Activated CD8-positive, alpha-beta memory T cell treated with anti-CD3 and anti-CD28 coated beads for 36 hours (primary cell): ENCODE measurements around the gene GID8. TPM values are rescaled to one million over a fixed set of nuclear protein-coding genes. Genes with fewer than 3 reads are reported as not detected.
"Not testable (repeated sequence)": the region's sequence is repeated elsewhere in the genome, so short reads cannot be mapped to it uniquely, and the experiment has no call there.

Experiments used
- CTCF ChIA-PET: fragments of 350-600 bp; sonication (Branson Sonifier 250); formaldehyde crosslinking; loops from one replicate; lab custom pipeline; 2021; ENCODE audit warnings: antibody characterized with exemption; lab: Charles Lee
- POLR2A ChIA-PET: fragments of 350-600 bp; sonication (Branson Sonifier 250); formaldehyde crosslinking; loops from one replicate; lab custom pipeline; 2021; ENCODE audit warnings: antibody characterized with exemption; lab: Charles Lee
- total RNA-seq, 2 experiments: library from RNA; stranded (reverse); gene quantifications; one replicate each; pipeline ENCODE4 v1.2.3, GENCODE V29; 2021

GID8 gene
- total RNA-seq, 2 experiments from 2014 or later, result 44.2 to 45.2 TPM

DNA sequence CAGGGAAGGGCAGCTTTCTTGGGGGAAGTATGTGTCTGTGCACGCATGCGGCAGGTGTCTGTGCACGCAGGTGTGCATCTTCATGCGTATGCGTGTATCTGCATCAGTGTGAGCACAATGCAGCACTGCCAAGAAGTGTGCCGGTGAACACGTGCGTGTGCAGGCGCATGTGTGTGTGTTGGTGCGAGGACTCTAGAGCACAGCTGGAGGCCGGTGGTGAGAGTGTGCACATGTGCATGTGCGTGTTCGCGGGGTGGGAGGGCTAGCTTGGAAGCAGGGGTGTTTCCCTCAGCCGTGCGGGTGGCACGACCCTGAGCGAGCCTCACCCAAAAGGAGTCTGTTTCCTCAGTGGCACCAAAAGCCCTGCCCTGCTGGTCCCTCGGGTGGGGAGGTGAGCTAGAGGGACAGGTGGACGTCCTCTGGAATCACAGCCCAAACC, 22.1 kb downstream of the GID8 start:
- POLR2A ChIA-PET, result no interaction called here
- CTCF ChIA-PET, result no interaction called here

DNA sequence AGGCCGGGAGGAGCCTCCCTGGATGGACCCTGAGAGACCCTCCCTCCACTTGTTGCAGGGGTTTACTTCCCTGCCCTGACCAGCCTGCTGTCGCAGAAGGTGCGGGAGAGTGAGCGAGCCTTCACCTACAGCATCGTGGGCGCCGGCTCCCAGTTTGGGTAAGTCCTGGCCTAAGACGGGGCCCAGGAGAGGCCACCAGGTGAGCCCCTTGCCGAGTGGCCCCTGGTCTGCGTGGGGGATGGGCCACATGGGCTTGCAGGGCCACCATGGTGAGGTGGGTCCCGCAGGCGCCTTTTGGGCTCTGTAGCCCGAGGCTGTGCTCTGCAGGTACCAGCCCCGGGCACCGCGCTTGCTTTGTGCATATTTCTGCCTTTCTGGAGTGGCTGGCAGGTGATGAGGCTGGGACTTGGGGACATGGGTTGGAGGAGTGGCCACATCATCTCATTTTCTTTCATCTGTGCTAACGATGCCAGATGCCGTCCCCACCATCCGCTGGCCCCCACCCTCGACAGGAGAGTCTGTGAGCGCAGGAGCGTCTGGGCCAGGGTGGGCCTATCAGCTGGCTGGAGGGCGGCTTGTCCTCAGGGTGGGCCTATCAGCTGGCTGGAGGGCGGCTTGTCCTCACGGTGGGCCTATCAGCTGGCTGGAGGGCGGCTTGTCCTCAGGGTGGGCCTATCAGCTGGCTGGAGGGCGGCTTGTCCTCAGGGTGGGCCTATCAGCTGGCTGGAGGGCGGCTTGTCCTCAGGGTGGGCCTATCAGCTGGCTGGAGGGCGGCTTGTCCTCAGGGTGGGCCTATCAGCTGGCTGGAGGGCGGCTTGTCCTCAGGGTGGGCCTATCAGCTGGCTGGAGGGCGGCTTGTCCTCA, 22.7 kb downstream of the GID8 start:
- CTCF ChIA-PET, POLR2A ChIA-PET: not testable (repeated sequence)

DNA sequence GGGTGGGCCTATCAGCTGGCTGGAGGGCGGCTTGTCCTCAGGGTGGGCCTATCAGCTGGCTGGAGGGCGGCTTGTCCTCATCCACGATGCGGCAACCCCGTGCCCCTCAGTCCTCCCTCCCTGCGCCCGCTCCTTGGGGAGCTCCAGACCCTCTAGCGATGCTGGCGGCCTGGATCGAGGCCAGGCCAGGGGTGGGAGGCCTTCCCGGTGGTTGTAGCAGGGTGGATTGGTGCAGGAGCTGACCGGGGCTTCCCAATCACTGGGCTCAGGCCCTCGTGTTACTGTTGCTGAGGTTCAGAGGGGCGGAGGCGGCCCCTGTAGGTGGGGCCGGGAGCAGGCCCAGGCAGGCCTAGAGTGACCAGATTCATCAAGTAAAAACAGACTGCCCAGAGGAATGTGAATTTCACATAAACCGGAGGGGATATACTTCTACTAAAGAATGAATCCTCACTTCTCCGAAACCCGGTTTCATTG, 23.4 kb downstream of the GID8 start:
- CTCF ChIA-PET, result no interaction called here
- POLR2A ChIA-PET, result no interaction called here

DNA sequence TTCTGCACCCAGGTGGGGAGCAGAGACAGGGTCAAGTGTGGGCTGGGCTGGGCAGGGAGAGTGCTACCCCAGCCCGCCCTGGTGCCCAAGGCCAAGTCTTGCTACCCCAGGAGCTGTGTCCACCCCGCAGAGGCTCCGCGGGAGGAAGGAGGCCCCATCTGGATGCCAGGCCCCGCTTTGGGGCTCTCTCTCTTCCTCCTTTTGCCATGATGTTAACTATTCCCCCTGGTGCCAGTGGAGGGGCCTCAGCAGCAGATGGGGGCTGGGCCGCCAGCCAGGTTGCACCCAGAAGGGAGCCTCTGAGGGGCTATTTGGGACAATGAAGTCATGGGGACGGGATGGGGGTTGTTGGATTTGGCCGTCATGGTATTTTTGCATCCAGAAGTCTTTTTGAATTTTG, 23.9 kb downstream of the GID8 start:
- ChIA-PET POLR2A (no interaction called here), CTCF (no interaction called here)

DNA sequence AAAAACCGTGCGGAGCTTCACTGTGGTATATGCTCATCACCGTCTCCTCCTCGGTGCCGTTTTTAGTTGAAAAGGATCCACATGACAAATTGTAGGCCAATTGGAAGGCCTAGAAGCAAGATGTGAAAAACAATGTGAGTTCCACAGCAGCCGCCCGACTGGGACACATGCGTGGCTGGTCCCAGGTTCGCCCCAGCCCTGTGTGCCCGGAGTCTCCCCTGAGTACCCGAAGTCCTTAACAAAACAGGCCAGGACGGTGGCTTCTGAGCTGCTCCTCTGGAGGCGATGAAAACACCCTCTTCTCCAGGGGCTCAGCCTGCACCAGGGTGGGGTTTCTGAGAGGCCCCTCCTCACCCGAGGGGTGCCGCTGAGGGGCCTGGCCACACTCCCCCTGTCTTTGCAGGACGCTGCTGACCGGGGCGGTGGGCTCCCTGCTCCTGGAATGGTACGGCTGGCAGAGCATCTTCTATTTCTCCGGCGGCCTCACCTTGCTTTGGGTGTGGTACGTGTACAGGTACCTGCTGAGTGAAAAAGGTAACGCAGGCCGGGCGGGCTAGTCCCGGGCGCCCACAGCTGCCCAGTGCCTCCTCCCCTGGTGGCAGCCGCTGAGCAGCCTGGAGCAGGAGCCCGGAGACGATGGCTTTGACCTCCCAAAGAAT, 24.4 kb downstream of the GID8 start:
- ChIA-PET CTCF (no interaction called here), POLR2A (no interaction called here)

DNA sequence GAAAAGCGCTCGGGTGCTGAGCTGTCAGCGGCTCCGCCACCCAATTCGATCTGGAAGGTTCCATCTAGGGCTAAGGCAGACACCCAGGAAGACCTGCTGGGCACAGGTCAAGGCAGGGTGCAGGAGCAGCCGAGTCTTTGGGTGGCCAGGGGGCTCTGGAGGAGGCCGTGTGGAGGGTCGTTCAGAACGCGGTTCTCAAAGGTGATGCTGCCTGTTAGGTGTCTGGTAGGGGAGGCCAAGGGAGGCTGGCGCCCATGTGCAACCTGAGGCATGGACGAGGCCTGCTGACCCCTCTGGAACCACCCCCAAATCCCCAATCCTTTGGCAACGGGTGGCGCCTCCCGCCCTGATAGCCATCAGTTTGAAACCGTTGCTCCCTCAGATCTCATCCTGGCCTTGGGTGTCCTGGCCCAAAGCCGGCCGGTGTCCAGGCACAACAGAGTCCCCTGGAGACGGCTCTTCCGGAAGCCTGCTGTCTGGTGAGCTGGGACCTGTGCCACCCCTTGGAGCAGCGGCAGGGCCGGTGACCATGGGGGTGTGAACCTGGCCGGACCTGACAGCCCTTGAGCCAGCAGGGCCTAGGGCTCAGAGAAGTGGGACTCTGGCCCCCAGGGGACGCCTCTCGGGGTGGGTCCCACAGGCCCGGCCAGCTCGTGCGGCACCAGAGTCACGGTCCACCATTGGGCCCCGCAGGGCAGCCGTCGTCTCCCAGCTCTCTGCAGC, 25.1 kb downstream of the GID8 start:
- ChIA-PET POLR2A (no interaction called here), CTCF (interaction anchor here (1.5 kb wide), 1 partner anchor 9 kb away, joined by 4 read pairs; no protein-coding TSS in a partner anchor)

DNA sequence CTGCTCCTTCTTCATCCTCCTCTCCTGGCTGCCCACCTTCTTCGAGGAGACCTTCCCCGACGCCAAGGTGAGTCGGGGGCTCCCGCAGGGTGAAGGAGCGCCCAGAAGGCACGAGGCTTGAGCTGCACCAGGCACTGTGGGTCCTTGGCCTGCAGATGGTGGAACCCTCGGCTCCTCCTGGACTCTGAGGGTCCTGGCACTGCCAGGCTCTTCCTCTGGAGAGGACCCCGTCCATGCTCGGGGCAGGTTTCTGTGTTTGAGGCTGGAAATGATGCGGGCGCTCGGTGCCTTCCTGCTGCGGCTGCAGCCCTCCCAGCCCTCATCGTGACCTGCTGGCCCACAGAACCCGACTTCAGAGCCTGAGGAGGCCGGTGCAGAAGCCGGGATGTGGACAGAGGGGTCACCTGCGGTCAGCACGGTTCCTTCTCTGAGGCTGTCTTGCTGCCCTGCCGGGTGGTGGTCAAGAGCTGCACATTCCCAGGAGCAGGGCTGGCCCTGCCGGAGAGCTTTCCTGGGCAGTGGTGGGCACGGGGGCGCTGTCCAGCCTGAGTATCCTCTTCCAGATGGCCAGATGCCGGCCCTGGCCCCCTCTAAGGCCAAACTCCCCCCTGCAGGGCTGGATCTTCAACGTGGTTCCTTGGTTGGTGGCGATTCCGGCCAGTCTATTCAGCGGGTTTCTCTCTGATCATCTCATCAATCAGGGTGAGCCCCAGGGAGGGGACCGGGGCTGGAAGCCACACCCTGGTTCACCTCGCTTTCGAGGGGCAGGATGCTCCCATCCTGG, 25.9 kb downstream of the GID8 start:
- POLR2A ChIA-PET, result no interaction called here
- CTCF ChIA-PET, result interaction anchor here (1.5 kb wide), 1 partner anchor 10 kb away, joined by 4 read pairs; no protein-coding TSS in a partner anchor

DNA sequence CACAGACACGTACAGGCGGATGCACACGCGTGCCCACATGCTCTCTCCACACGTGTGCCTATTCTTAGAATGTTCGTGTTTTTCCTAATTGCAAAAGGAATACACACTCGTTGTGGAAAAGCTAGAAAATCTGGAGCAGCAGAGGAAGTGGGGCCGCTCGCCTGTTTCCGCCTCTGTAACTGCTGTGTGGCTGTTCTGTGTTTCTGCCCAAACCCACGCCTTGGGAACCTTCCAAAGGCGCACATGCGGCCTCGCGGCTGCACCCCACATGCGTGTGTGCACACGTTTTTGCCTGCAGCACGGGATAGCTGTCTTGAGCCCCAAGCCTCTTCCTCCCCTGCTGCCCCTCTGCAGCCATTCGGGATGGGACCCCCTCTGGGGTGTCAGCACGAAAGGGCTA, 26.8 kb downstream of the GID8 start:
- ChIA-PET CTCF (interaction anchor here (1.5 to 2.3 kb wide), 2 partner anchors 11 to 44 kb away, joined by 4 to 6 read pairs; no protein-coding TSS in a partner anchor), POLR2A (no interaction called here)

DNA sequence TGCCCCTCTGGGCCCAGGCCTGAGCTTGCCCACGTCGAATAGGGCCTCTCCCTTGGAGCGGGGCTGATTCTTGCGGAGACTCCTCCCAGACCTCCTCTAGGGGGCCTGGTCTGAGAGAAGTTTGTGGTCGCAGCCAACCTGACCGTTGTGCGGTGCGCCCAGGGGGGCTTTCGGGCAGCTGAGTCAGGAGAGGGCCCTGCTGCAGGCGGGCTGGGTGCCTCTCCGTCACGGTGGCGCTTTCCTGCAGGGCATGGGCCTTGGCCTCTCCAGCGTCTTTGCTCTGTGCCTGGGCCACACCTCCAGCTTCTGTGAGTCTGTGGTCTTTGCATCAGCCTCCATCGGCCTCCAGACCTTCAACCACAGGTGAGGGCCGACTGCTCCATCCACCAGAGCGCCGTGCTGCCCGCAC, 27.4 kb downstream of the GID8 start:
- ChIA-PET CTCF (interaction anchor here (0.7 to 2.3 kb wide), 2 partner anchors 44 to 871 kb away, joined by 3 to 6 read pairs; no protein-coding TSS in a partner anchor), POLR2A (no interaction called here)

DNA sequence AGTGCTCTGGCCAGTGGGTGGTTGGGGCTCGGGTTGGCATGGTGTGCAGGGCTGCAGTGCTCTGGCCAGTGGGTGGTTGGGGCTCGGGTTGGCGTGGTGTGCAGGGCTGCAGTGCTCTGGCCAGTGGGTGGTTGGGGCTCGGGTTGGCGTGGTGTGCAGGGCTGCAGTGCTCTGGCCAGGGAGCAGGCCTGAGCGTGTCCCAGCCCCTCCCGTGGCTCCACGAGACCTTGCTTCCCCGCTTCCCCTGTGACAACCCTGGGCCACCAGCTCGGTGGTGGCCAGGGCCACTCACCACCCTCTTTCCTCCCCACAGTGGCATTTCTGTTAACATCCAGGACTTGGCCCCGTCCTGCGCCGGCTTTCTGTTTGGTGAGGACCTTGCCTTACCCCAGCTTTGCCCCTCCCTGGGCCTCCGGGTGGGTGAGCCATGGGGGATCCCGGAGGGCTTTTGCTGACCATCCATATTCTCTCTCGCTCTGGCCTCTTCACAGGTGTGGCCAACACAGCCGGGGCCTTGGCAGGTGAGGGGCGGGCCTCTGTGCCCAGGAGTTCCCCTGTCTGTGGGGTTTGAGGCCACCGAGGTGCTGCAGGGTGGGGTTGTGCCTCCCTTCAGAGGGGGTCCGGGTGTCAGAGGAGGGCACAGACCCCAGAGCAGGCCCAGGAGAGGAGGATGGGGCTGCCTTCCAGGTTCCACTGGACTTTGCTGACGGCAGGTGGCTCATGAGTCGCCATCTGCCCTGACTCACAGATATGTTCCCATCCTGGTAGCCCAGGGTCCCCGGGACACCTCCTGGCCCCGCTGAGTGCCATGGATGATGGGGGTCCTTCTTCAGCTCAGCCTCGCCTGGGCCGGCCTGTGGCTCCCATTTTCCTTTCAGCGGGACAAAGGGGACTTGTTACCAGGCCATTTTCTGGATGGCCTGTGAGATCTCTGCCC, 28.5 kb downstream of the GID8 start:
- CTCF ChIA-PET, result interaction anchor here (0.7 to 2.3 kb wide), 2 partner anchors 43 to 870 kb away, joined by 3 to 6 read pairs; no protein-coding TSS in a partner anchor
- POLR2A ChIA-PET, result no interaction called here

DNA sequence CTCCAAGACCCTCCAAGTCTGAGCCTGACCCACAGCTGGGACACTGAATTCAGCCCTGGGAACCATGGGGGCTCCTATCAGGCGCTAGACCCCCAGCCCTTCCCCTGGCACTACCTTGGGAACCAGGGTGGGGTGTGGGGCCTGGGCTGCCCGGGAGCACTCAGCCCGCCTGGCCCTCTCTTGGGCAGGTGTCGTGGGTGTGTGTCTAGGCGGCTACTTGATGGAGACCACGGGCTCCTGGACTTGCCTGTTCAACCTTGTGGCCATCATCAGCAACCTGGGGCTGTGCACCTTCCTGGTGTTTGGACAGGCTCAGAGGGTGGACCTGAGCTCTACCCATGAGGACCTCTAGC, 29.2 kb downstream of the GID8 start:
- POLR2A ChIA-PET, result no interaction called here
- CTCF ChIA-PET, result no interaction called here

DNA sequence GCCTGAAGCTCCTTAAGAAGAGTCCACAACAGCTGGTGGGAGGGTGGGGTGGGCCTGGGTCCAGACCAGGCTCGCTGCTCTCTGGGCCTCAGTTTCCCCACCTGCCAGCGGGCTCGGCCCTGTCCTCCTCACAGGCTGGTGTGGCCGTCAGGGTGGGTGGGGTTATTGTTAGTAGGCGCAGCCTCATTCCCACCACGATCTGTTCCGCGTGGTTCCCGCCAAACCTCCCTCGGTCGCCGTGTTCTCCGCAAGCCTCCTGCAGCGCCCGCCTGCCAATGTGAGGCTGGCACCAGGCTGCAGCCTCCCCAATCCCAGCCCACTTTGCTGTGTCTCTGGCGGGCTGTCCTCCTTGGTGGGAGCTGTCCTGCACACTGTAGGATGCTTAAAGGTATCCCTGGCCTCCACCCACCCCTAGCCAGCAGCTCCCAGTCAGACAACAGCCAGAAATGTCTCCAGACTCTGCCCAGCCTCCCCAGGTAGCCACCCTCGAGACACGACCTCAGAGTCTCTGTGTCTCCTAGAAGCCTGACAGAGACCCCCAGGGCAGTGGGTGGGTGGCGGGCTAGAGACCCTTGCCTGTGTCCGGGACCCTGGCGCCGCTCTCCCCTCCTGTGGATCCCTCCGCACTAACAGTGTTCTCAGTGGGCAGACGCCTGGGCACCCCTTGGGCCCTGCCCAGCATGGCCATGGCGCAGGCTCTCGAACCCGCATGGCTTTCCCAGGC, 29.8 kb downstream of the GID8 start:
- POLR2A ChIA-PET, result no interaction called here

DNA sequence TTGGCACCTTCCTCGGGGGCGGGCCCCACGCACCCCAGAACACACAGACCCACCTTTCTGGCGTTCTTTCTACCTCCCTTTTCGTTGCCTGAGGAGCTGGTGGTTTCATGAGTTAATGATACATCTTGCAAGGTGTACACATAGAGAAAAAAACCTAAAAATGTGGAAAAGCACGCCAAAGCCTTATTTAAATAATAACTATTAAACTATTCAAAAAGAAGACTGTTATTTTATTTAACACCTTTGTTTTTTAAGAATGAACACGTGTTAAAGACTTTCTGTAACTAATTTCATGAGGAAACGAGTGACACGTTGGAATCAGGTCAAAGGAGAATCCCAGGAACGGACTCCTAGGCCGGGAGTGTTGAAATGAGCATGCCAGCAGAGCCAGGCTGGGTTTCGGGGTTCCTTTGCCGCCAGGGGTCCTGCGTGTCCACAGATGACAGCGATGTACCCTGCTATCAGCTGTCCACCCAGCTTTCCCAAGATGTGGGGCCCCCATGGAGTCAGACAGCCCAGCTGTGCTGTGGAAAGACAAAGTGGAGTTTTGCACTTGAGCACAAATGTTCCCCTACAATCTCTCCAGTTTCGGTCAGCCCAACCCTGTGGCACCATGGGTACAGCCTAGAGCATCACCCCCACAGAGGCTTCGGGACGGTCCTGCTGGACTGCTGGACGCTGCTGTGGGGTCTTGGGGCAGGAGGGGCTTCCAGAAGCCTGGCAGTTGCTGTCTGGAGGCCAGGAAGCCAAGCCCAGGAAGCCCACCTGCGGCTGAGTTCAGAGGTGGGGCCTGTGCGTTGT, 30.6 kb downstream of the GID8 start:
- CTCF ChIA-PET, result interaction anchor here (0.8 to 1.4 kb wide), 2 partner anchors 9 to 14 kb away, joined by 3 read pairs; no protein-coding TSS in a partner anchor
- POLR2A ChIA-PET, result no interaction called here

More for the DNA sequence above, 29.8 kb downstream of the GID8 start:
- CTCF ChIA-PET, result interaction anchor here (0.8 to 1.4 kb wide), 2 partner anchors 10 to 14 kb away, joined by 3 read pairs; no protein-coding TSS in a partner anchor

DNA sequence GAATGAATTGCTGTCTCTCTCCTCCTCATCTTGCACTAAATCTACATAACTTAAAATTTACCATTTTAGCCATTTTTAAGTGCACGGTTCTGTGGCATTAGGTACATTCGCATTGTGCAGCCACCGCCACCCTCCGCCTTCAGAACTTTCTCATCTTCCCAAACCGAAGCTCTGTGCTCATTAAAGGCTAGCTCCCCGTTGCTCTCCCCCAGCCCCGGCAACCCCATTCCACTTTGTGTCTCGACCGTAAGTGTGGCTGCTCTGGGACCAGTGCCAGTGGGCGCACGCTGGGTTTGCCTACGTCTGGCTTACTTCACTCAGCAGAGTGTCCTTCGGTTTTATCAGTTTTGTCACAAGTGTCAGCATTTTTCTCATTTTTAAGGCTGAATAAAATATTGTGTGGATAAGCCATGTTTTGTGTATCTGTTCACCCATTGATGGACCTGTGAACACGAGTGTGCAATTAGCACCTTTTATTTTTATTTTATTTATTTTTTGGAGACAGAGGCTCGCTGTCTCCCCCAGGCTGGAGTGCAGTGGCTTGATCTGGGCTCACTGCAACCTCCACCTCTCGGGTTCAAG, 31.3 kb downstream of the GID8 start:
- ChIA-PET CTCF (no interaction called here), POLR2A (no interaction called here)

DNA sequence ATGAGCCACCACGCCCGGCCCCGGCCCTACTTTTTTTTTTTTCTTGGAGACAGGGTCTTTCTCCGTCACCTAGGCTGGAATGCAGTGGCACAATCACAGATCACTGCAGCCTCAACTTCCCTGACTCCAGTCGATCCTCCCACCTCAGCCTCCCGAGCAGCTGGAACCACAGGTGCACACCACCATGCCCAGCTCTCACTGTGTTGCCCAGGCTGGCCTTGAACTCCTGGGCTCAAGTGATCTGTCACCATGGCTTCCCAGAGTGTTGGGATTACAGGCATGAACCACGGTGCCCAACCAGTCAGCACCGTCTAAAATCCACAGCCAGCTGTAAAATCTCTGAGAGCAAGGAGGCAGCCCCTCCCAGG, 32.0 kb downstream of the GID8 start:
- CTCF ChIA-PET, result interaction anchor here (0.9 kb wide), 1 partner anchor 21 kb away, joined by 3 read pairs; no protein-coding TSS in a partner anchor
- POLR2A ChIA-PET, result no interaction called here
